A673 (cell line): ENCODE results near the gene NCBP1.

Experiments used
- CTCF ChIP-seq: fragments of 300-800, 200-600 bp; sonication (generic); conservative IDR thresholded peaks from 2 replicates; pipeline ENCODE4 v1.5.1; 2017; ENCODE audit warnings: low read depth, mild to moderate bottlenecking, antibody characterized with exemption, low read length, moderate library complexity, mixed read lengths
- EZH2 ChIP-seq: fragments of 200-600 bp; sonication (generic); IDR thresholded peaks from 2 replicates; pipeline ENCODE4 v1.6.1; 2017; ENCODE audit warnings: borderline replicate concordance, low read depth, mild to moderate bottlenecking, mixed read lengths, antibody characterized with exemption, low read length; ENCODE audit not compliant: poor library complexity, severe bottlenecking

GRCh38 chr9:97591535-97591934 lies 42.1 kb upstream of the NCBP1 start:
- TF ChIP-seq CTCF (no peak), EZH2 (no peak)
